ENCODE measurements around the gene SELENOF. TPM values are rescaled to one million over a fixed set of nuclear protein-coding genes. Genes with fewer than 3 reads are reported as not detected.
"Not testable (repeated sequence)": the region's sequence is repeated elsewhere in the genome, so short reads cannot be mapped to it uniquely, and the experiment has no call there.

Gene SELENOF
- total RNA-seq, 1 donor from 2014 or later = 193 TPM

GRCh38 chr1:86817246-86817826, 96.6 kb downstream of the SELENOF start:
- DNase-seq (ENCODE audit: low read depth, low spot score) = not testable (repeated sequence)

GRCh38 chr1:86814118-86814517, 99.8 kb downstream of the SELENOF start:
- not testable (repeated sequence) for DNase-seq (ENCODE audit: low read depth, low spot score)

Other genes starting within 250 kb of the SELENOF start
- gene SH3GLB1, start 209.6 kb downstream of the SELENOF start, total RNA-seq = 53.3 and 69.8 TPM in 2 replicates
- gene HS2ST1, start 509 bp upstream of the SELENOF start, total RNA-seq = 24.6 and 27.4 TPM in 2 replicates